Gastroesophageal sphincter (tissue), 3 donors: ENCODE data around the gene PCAT6.
"Not testable (repeated sequence)": the region's sequence is repeated elsewhere in the genome, so short reads cannot be mapped to it uniquely, and the experiment has no call there.

Experiments used
- CTCF ChIP-seq, 4 experiments: fragments of 200-600 bp in 2 of 4; fragments of 450-650 bp in 2 of 4; sonication (generic) in 1 of 4; IDR thresholded peaks; one replicate each; pipeline ENCODE4 v1.5.1; 2017 to 2019; ENCODE audit warnings: antibody characterized with exemption in 4 of 4, mild to moderate bottlenecking in 2 of 4, moderate library complexity in 2 of 4
- EP300 ChIP-seq: sonication (generic); formaldehyde crosslinking; IDR thresholded peaks from one replicate; pipeline ENCODE4 v1.6.1; 2017; ENCODE audit warnings: antibody characterized with exemption, mild to moderate bottlenecking
- POLR2A ChIP-seq, 2 donors: fragments of 450-650 bp; IDR thresholded peaks; one replicate each; pipeline ENCODE4 v1.6.1; 2017; ENCODE audit warnings: antibody characterized with exemption in 2 of 2, mild to moderate bottlenecking in 2 of 2, moderate library complexity in 1 of 2
- POLR2AphosphoS5 ChIP-seq: sonication (generic); formaldehyde crosslinking; IDR thresholded peaks from one replicate; pipeline ENCODE4 v1.6.1; 2017; ENCODE audit warnings: antibody characterized with exemption

GRCh38 chr1:202829223-202829622, 18.5 kb downstream of the PCAT6 start:
- not testable (repeated sequence) for TF ChIP-seq CTCF (IDR thresholded peaks at IDR 0.05); POLR2A (IDR thresholded peaks at IDR 0.05); POLR2AphosphoS5; EP300
